GM23338 (cell line): ENCODE results near the gene UNC5A. TPM values are rescaled to one million over a fixed set of nuclear protein-coding genes. Genes with fewer than 3 reads are reported as not detected.
A peak's percentile ranks its signal among the peaks of the same experiment; 100 is the strongest.

Experiments
- ATAC-seq: fragments of 200-7000 bp; cut with Tn5 transposase; 3 replicates; pipeline ENCODE4 v1.9.1; 2020
- DNase-seq: peaks from one replicate; pipeline ENCODE4 v3.0.0-alpha.2; 2015; ENCODE audit warnings: low spot score
- H2AFZ ChIP-seq: fragments of 200-600 bp; sonication (generic); 2 replicates; pipeline ENCODE4 v1.8.0; 2016; ENCODE audit warnings: antibody characterized with exemption, mild to moderate bottlenecking, moderate library complexity
- H3F3A ChIP-seq: fragments of 200-600 bp; sonication (generic); replicated peaks from 2 replicates; pipeline ENCODE4 v1.8.0; 2017; ENCODE audit warnings: antibody characterized with exemption, mixed run types, low read depth
- H3K27ac ChIP-seq: fragments of 200-600 bp; sonication (generic); 2 replicates; pipeline ENCODE4 v1.6.1; 2016; ENCODE audit warnings: low read depth
- H3K27me3 ChIP-seq: fragments of 200-600 bp; sonication (generic); 2 replicates; pipeline ENCODE4 v1.8.0; 2016; ENCODE audit warnings: mild to moderate bottlenecking, mixed run types, moderate library complexity; ENCODE audit not compliant: insufficient read depth
- H3K36me3 ChIP-seq: fragments of 200-600 bp; sonication (generic); 2 replicates; pipeline ENCODE4 v1.8.0; 2016; ENCODE audit warnings: mild to moderate bottlenecking; ENCODE audit not compliant: insufficient read depth
- H3K4me1 ChIP-seq: fragments of 200-600 bp; sonication (generic); 2 replicates; pipeline ENCODE4 v1.8.0; 2016; ENCODE audit warnings: mild to moderate bottlenecking, moderate library complexity; ENCODE audit not compliant: insufficient read depth
- H3K4me2 ChIP-seq: fragments of 200-600 bp; sonication (generic); 2 replicates; pipeline ENCODE4 v1.7.1; 2017; ENCODE audit warnings: mixed run types
- H3K4me3 ChIP-seq: fragments of 200-600 bp; sonication (generic); 2 replicates; pipeline ENCODE4 v1.6.1; 2016; ENCODE audit warnings: mixed run types
- H3K79me2 ChIP-seq: fragments of 200-600 bp; sonication (generic); replicated peaks from 2 replicates; pipeline ENCODE4 v1.8.0; 2017; ENCODE audit warnings: mild to moderate bottlenecking; ENCODE audit not compliant: insufficient read depth
- H3K9me2 ChIP-seq: fragments of 200-600 bp; sonication (generic); 2 replicates; pipeline ENCODE4 v1.8.0; 2017; ENCODE audit not compliant: insufficient read depth
- H4K20me1 ChIP-seq: fragments of 200-600 bp; sonication (generic); replicated peaks from 2 replicates; pipeline ENCODE4 v1.8.0; 2017; ENCODE audit warnings: mild to moderate bottlenecking; ENCODE audit not compliant: insufficient read depth
- H3K27ac Mint-ChIP-seq: 2 replicates; pipeline ENCODE4 v1.8.0; 2020; ENCODE audit warnings: inconsistent platforms, mild to moderate bottlenecking, moderate library complexity, mixed read lengths
- H3K27me3 Mint-ChIP-seq: 3 replicates; pipeline ENCODE4 v1.8.0; 2022; ENCODE audit warnings: low read depth, mild to moderate bottlenecking, moderate library complexity, mixed read lengths, inconsistent platforms; ENCODE audit not compliant: insufficient read depth, poor library complexity
- H3K36me3 Mint-ChIP-seq: 3 replicates; pipeline ENCODE4 v1.8.0; 2021; ENCODE audit warnings: low read depth, mild to moderate bottlenecking, inconsistent platforms, moderate library complexity, mixed read lengths
- H3K4me1 Mint-ChIP-seq: 3 replicates; pipeline ENCODE4 v1.8.0; 2020; ENCODE audit warnings: mild to moderate bottlenecking, inconsistent platforms, mixed read lengths
- H3K4me3 Mint-ChIP-seq: 3 replicates; pipeline ENCODE4 v1.8.0; 2021; ENCODE audit warnings: moderate library complexity, mild to moderate bottlenecking, inconsistent platforms, mixed read lengths
- H3K9me3 Mint-ChIP-seq: 3 replicates; pipeline ENCODE4 v1.8.0; 2020; ENCODE audit warnings: moderate library complexity, mild to moderate bottlenecking, inconsistent platforms, mixed read lengths
- CREB1 ChIP-seq: fragments of 250-450 bp; sonication (Bioruptor Pico); IDR thresholded peaks from 2 replicates; pipeline ENCODE4 v1.5.0; 2020; ENCODE audit warnings: low read depth, mild to moderate bottlenecking, moderate library complexity
- CTCF ChIP-seq, 2 experiments: fragments of 200-600 bp in 1 of 2; sonication (generic) in 1 of 2; conservative IDR thresholded peaks; 2 replicates each; pipeline versions ENCODE4 v1.5.1 to v1.6.1; 2016 to 2017; ENCODE audit warnings: antibody characterized with exemption in 2 of 2, low read depth in 2 of 2, mild to moderate bottlenecking in 2 of 2, moderate library complexity in 1 of 2
- ETS1 ChIP-seq: IDR thresholded peaks from 2 replicates; pipeline ENCODE4 v1.6.1; 2016; ENCODE audit warnings: antibody characterized with exemption
- EZH2 ChIP-seq: fragments of 200-600 bp; sonication (generic); IDR thresholded peaks from one replicate; pipeline ENCODE4 v1.8.0; 2017; ENCODE audit warnings: antibody characterized with exemption, mild to moderate bottlenecking, low read depth; ENCODE audit not compliant: unreplicated experiment
- EZH2phosphoT487 ChIP-seq: fragments of 200-600 bp; sonication (generic); IDR thresholded peaks from one replicate; pipeline ENCODE4 v1.8.1; 2018; ENCODE audit warnings: antibody characterized with exemption; ENCODE audit not compliant: unreplicated experiment
- JUNB ChIP-seq: IDR thresholded peaks from one replicate; pipeline ENCODE4 v1.6.1; 2016; ENCODE audit warnings: antibody characterized with exemption; ENCODE audit not compliant: unreplicated experiment
- NANOG ChIP-seq: IDR thresholded peaks from 2 replicates; pipeline ENCODE4 v1.6.1; 2016; ENCODE audit warnings: antibody characterized with exemption, borderline replicate concordance
- POLR2AphosphoS5 ChIP-seq: IDR thresholded peaks from 2 replicates; pipeline ENCODE4 v1.6.1; 2016; ENCODE audit warnings: antibody characterized with exemption, low read depth
- REST ChIP-seq: IDR thresholded peaks from one replicate; pipeline ENCODE4 v1.6.1; 2018; ENCODE audit warnings: antibody characterized with exemption; ENCODE audit not compliant: unreplicated experiment
- STAT1 ChIP-seq: IDR thresholded peaks from one replicate; pipeline ENCODE4 v1.6.1; 2016; ENCODE audit warnings: antibody characterized with exemption; ENCODE audit not compliant: unreplicated experiment
- ZNF114 ChIP-seq: fragments of 250-450 bp; sonication (Bioruptor Pico); IDR thresholded peaks from 2 replicates; pipeline ENCODE4 v1.5.0; 2020; ENCODE audit warnings: mild to moderate bottlenecking, moderate library complexity
- ZNF331 ChIP-seq: fragments of 250-450 bp; sonication (Bioruptor Pico); IDR thresholded peaks from 2 replicates; pipeline ENCODE4 v1.5.0; 2020; ENCODE audit warnings: low read depth, mild to moderate bottlenecking, moderate library complexity
- ZNF462 ChIP-seq: fragments of 250-450 bp; sonication (Bioruptor Pico); IDR thresholded peaks from 2 replicates; pipeline ENCODE4 v1.5.0; 2020; ENCODE audit warnings: mild to moderate bottlenecking, moderate library complexity
- polyA plus RNA-seq: library from polyadenylated mRNA; unstranded; fragments of >200 nt; fragmentation: Nextera tagmentation; extraction: Ambion mirVana; gene quantifications from 2 replicates; pipeline ENCODE4 v1.2.1, GENCODE V29; 2016
- total RNA-seq: library from RNA; depleted of rRNA; stranded (reverse); fragments of >200 nt; shearing (Covaris generic); gene quantifications from 2 replicates; pipeline ENCODE4 v1.2.3, GENCODE V29; 2014

UNC5A gene
- total and polyA plus RNA-seq, 2 experiments from 2014 or later = 0.92 to 3.9 TPM

- H3K27ac Mint-ChIP-seq = no peak overlapping the region
- peak overlapping the region; percentile 45; the same call in 1 of the 2 replicates for H3K27ac ChIP-seq
These were observed 89.8 kb downstream of the UNC5A start for GRCh38 chr5:176899946-176900779.

More at GRCh38 chr5:176899946-176900779, 89.8 kb downstream of the UNC5A start:
- Mint-ChIP-seq H3K9me3 (no peaks in the 10 kb centered on the region), H3K4me1 (peaks cover 22% of the 10 kb centered on the region), H3K27me3 (peaks cover 2% of the 10 kb centered on the region), H3K4me3 (no peak overlapping the region), H3K36me3 (peaks cover 21% of the 10 kb centered on the region)
- Histone ChIP-seq H3K4me3 (no peak overlapping the region), H3K36me3 (peaks cover 19% of the 10 kb centered on the region), H3K79me2 (no peaks in the 10 kb centered on the region), H4K20me1 (no peaks in the 10 kb centered on the region; the same call in 1 of the 2 replicates), H3K4me1 (0 out of 2 replicates have a peak, but pooled peaks cover 3% of the 10 kb centered on the region), H3K9me2 (no peaks in the 10 kb centered on the region), H3F3A (no peaks in the 10 kb centered on the region), H3K27me3 (no peaks in the 10 kb centered on the region), H3K4me2 (no peak overlapping the region), H2AFZ (no peak overlapping the region)
- DNase-seq = no peak
- TF ChIP-seq NANOG (no peak), ZNF114 (CRISPR knock-in tag) (no peak), EZH2phosphoT487 (no peak), ETS1 (no peak), CTCF (conservative IDR thresholded peaks at IDR 0.05; ENCODE audit: low read depth in 2 of 2) (no peak), JUNB (no peak), EZH2 (no peak), STAT1 (no peak), ZNF462 (no peak), ZNF331 (CRISPR knock-in tag) (no peak), CREB1 (CRISPR knock-in tag) (no peak), POLR2AphosphoS5 (no peak), REST (no peak)
- peak; percentile 20 for ATAC-seq
